BJ (cell line): ENCODE data around the gene SMIM10. TPM values are rescaled to one million over a fixed set of nuclear protein-coding genes. Genes with fewer than 3 reads are reported as not detected.

Experiments used
- CTCF ChIA-PET: fragments of 350-600 bp; formaldehyde crosslinking; extraction: SDS; loops from one replicate; lab custom pipeline; 2021; ENCODE audit warnings: antibody characterized with exemption, inconsistent platforms; lab: Yijun Ruan, JAX
- POLR2A ChIA-PET: fragments of 300-600 bp; sonication (Branson Sonifier 250); formaldehyde crosslinking; extraction: SDS; loops from one replicate; lab custom pipeline; 2021; ENCODE audit warnings: antibody characterized with exemption; lab: Charles Lee
- DNase-seq: peaks from one replicate; pipeline ENCODE4 v3.0.0-alpha.2; 2011; ENCODE audit warnings: low read depth
- H3K27me3 ChIP-seq: 2 replicates; pipeline ENCODE4 v1.6.0; 2011; ENCODE audit warnings: low read length; ENCODE audit not compliant: control insufficient read depth, insufficient read depth
- H3K36me3 ChIP-seq: 2 replicates; pipeline ENCODE4 v1.5.1; 2011; ENCODE audit warnings: low read length; ENCODE audit not compliant: control insufficient read depth, insufficient read depth
- H3K4me3 ChIP-seq: 2 replicates; pipeline ENCODE4 v1.5.1; 2011; ENCODE audit warnings: low read depth, mild to moderate bottlenecking, control low read depth, low read length
- CTCF ChIP-seq: IDR thresholded peaks from 2 replicates; pipeline ENCODE4 v1.5.1; 2011; ENCODE audit warnings: low read depth, mild to moderate bottlenecking, control low read depth, inconsistent platforms, low read length, moderate library complexity; ENCODE audit not compliant: insufficient read depth
- polyA plus RNA-seq: library from polyadenylated mRNA; depleted of rRNA; stranded (reverse); fragments of >200 nt; gene quantifications from 2 replicates; pipeline ENCODE4 v1.2.3, GENCODE V29; 2011

Gene SMIM10
- polyA plus RNA-seq, 1 experiment: 5.2 TPM

GRCh38 chrX:134999469-134999868 is 8.7 kb downstream of the SMIM10 start:
- no peaks in the 10 kb centered on the region for H3K27me3 ChIP-seq
- peak; percentile 46 for TF ChIP-seq CTCF
- no peaks in the 10 kb centered on the region for H3K36me3 ChIP-seq
- ChIA-PET POLR2A (no interaction called here), CTCF (interaction anchor here (0.6 to 2.0 kb wide), 6 partner anchors 9 to 516 kb away, joined by 3 to 7 read pairs (median 4); partner anchors contain the start of gene SMIM10)
- no peak for DNase-seq
- H3K4me3 ChIP-seq: no peak overlapping the region

GRCh38 chrX:135000516-135000915 is 9.7 kb downstream of the SMIM10 start:
- CTCF ChIA-PET: interaction anchor here (0.9 to 2.0 kb wide), 4 partner anchors 10 to 517 kb away, joined by 3 to 7 read pairs (median 4); partner anchors contain the start of gene SMIM10
- Histone ChIP-seq H3K4me3 (no peak overlapping the region), H3K36me3 (no peaks in the 10 kb centered on the region), H3K27me3 (no peaks in the 10 kb centered on the region)
- POLR2A ChIA-PET: no interaction called here
- DNase-seq: no peak
- TF ChIP-seq CTCF: no peak

GRCh38 chrX:135003876-135004623 is 13.3 kb downstream of the SMIM10 start:
- H3K27me3 ChIP-seq: no peaks in the 10 kb centered on the region
- H3K36me3 ChIP-seq: no peaks in the 10 kb centered on the region
- CTCF ChIA-PET: interaction anchor here (0.9 kb wide), 1 partner anchor 10 kb away, joined by 3 read pairs; no protein-coding TSS in a partner anchor
- TF ChIP-seq CTCF: no peak
- POLR2A ChIA-PET: no interaction called here
- DNase-seq: no peak
- peak overlapping the region; percentile 54 for H3K4me3 ChIP-seq

- no peaks in the 10 kb centered on the region for H3K27me3 ChIP-seq
- H3K36me3 ChIP-seq: no peaks in the 10 kb centered on the region
- POLR2A ChIA-PET: no interaction called here
- H3K4me3 ChIP-seq: no peak overlapping the region
- CTCF ChIA-PET: no interaction called here
- no peak for TF ChIP-seq CTCF
- DNase-seq: no peak
These were observed 15.4 kb downstream of the SMIM10 start for GRCh38 chrX:135006187-135006586.

GRCh38 chrX:135009057-135009610 is 18.3 kb downstream of the SMIM10 start:
- DNase-seq: no peak
- POLR2A ChIA-PET: no interaction called here
- CTCF ChIA-PET: no interaction called here
- Histone ChIP-seq H3K27me3 (no peaks in the 10 kb centered on the region), H3K4me3 (no peak overlapping the region), H3K36me3 (no peaks in the 10 kb centered on the region)
- TF ChIP-seq CTCF: no peak
